GM20000 (cell line): Measurements from ENCODE around the gene BTBD9.

Source experiments
- DNase-seq: peaks from one replicate; pipeline ENCODE4 v3.0.0; 2012; ENCODE audit warnings: low spot score
- CTCF ChIP-seq: IDR thresholded peaks from 2 replicates; pipeline ENCODE4 v1.5.1; 2012; ENCODE audit warnings: mild to moderate bottlenecking, control low read depth; ENCODE audit errors: extremely low read depth, missing control alignments

BTBD9 gene

GRCh38 chr6:38450717-38451116 is 189.0 kb downstream of the BTBD9 start:
- DNase-seq, result no peak

DNA sequence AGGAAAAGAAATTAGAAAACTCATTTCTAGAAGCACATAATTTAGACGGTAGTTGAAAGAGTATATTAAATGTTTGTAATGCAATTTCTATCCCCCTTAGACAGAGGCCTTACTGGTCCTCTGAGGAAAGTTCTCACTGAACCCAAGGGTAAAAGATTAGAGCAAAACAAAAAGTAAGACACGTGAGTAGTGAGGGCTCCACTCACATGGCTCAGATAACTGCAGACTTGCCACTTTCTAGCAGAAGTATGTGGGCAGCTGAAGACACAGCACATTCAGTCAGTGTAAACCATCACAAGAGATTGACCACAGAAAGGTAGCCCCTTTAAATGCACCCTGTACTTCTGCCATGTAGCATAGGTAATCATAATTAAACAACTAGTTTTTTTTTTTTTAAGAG is 193.8 kb downstream of the BTBD9 start:
- no peak for TF ChIP-seq CTCF
- no peak for DNase-seq

More at GRCh38 chr6:38450717-38451116, 189.0 kb downstream of the BTBD9 start:
- TF ChIP-seq CTCF, result no peak

- no peak for TF ChIP-seq CTCF
- no peak for DNase-seq
Observed at GRCh38 chr6:38445336-38445735, 194.4 kb downstream of the BTBD9 start.

DNA sequence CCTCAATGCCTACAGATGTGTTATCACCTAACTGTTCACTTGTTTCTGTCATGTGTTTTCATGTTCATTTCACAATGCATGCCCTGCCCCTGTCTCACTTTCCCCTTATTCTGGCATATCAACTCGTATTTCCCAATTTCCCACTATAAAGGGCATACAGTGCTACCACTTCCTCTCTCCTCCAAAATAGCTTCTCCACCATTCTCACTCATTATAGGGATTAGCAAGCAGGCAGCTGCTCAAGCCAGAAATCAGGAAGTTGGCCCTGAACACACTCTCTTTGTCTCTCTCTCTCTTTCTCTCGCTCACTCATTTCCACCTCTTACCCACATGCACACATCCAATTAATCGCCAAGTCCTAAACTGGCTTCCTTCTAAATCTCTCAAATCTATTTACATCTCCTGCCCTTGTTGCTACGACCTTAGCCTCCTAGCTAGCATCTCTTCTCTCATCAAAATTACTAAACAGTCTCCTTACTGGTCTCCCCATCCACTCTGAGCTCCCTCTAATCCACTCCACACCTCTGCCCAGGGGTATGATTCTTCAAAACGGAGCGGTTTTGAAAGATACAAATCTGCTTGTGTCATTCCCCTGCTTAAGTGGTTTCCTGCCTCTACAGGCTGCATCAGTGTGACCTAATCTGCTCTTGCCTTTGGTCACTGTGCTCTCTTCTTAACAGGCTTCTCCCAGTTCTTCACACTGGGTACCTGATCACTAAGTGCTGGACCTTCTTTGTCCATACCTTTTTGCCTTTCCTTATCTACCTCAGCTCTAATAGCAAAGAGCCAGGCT is 196.2 kb downstream of the BTBD9 start:
- TF ChIP-seq CTCF, result no peak
- no peak for DNase-seq

DNA sequence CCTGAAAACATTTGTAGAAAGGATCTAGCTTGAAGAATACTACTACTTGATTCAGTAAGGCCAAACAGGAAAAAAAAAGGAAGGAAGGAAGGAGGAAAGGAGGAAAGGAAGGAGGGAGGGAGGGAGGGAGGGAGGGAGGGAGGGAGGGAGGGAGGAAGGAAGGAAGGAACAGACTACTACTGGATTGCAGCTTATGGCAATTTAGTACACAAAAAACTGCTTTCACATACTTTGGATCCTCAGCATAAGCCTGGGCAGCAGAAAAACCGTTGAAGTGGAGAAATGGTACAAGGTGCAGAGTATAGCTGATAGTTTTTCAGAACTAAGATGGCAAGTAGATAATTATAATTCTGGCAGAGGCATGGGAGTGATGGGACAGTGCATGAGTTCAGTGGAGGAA is 201.6 kb downstream of the BTBD9 start:
- DNase-seq, result no peak
- no peak for TF ChIP-seq CTCF

DNA sequence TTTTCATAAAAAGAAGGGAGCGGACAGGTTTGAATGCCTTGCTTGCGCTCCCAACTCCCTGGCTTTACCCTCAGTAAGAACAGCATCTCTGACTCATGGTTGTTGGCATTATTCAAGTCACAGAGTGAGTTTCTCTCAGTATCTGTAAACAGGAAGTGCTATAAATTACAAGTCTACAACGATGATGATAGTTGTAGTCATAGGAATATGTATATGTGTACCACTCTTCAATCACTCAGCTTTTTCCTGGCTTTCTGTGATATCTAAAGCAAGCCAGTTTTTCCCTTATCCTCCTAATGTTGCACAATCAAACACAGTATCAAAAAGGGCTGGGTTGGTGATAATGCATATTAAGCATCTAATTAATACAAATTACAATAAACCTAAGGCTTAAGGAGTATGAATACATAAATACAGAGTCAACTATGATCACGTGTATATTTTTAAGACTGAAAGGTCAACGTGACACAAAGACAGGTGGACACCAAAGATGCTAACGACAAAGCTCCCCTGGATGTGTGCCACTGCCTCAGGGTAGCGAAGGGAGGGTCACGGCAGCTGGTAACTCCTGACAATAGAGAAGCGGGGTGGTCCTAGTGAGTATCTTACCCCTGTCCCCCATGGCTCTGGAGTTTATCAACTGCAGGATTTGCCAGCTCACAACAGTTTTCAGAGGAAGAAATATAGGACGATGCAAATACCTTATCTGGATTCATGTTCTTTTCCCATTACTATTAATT is 202.8 kb downstream of the BTBD9 start:
- DNase-seq, result no peak
- no peak for TF ChIP-seq CTCF

DNA sequence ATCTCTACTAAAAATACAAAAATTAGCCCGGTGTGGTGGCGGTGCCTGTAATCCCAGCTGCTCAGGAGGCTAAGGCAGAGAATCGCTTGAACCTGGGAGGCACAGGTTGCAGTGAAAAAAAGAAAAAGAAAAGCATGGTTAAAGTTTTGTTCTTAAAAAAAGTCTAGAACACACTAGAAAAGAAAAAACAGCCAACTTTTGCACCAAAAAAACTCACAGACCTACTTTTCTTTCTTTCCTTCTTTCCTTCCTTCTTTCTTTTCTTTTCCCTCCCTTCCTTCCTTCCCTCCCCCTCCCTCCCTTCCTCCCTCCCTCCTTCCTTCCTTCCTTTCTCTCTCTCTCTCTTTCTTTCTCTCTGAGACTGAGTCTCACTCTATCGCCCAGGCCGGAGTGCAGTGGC is 204.4 kb downstream of the BTBD9 start:
- no peak for DNase-seq
- TF ChIP-seq CTCF, result no peak
